ENCODE results near the gene MAP3K5. TPM values are rescaled to one million over a fixed set of nuclear protein-coding genes. Genes with fewer than 3 reads are reported as not detected.

The MAP3K5 gene, protein sequence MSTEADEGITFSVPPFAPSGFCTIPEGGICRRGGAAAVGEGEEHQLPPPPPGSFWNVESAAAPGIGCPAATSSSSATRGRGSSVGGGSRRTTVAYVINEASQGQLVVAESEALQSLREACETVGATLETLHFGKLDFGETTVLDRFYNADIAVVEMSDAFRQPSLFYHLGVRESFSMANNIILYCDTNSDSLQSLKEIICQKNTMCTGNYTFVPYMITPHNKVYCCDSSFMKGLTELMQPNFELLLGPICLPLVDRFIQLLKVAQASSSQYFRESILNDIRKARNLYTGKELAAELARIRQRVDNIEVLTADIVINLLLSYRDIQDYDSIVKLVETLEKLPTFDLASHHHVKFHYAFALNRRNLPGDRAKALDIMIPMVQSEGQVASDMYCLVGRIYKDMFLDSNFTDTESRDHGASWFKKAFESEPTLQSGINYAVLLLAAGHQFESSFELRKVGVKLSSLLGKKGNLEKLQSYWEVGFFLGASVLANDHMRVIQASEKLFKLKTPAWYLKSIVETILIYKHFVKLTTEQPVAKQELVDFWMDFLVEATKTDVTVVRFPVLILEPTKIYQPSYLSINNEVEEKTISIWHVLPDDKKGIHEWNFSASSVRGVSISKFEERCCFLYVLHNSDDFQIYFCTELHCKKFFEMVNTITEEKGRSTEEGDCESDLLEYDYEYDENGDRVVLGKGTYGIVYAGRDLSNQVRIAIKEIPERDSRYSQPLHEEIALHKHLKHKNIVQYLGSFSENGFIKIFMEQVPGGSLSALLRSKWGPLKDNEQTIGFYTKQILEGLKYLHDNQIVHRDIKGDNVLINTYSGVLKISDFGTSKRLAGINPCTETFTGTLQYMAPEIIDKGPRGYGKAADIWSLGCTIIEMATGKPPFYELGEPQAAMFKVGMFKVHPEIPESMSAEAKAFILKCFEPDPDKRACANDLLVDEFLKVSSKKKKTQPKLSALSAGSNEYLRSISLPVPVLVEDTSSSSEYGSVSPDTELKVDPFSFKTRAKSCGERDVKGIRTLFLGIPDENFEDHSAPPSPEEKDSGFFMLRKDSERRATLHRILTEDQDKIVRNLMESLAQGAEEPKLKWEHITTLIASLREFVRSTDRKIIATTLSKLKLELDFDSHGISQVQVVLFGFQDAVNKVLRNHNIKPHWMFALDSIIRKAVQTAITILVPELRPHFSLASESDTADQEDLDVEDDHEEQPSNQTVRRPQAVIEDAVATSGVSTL (N-terminal part only)
- 12.2 and 21.2 TPM in 2 replicates for total RNA-seq

GRCh38 chr6:136792410-136793262 lies at the start of gene MAP3K5:
Gene MAP3K5 (minus strand): TSS chr6:136792477. CDS start chr6:136792157, 320 bp downstream.

GRCh38 chr6:136822376-136823127 lies 30.3 kb upstream of the MAP3K5 start, which contains the start of gene PEX7:
Gene PEX7 (plus strand): TSS chr6:136822592. CDS start chr6:136822666, 74 bp downstream.

DNA sequence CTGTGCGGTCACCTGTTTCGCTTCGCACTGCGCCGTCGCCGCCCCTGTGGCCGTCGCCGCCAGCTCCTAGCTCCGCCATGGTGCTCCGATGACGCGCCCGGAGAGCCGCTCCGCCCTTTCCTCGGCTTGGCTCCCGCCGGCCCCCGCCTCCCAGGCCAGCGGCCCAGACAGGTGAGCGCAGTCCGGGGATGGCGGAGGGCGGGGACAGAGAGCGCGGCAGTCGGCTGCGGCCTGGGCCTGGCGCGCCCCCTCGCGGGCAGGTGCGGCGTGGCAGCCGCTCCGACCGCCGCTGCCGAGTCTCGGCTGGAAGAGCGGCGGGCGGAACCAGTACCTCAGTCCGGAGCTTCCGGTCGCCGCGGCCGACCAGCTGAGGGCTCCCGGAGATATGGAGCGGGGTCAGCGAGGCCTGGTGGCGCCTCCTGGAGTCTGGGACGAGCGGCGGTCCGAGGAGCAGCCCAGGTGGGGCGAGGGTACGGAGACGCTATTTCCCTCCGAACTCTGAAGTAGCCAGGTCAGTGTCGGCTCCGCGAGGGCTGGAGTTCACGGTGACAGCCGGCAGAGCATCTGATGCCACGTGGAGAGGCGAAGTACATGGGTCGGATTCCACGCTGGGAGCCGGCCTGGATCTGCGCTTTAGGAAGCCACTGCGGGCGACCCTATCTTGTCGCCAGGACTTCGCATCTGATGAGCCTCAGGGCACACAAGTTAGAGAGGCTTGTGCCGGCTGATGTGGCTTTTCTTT lies 241.8 kb downstream of the MAP3K5 start, which contains the start of gene MAP7:
Gene MAP7, minus strand, starts transcription at position 93 of the 742 bp plus-strand sequence. Its CDS starts 14 bp downstream, at position 79.

Other genes starting within 250 kb of the MAP3K5 start
- gene MAP7, start 242.1 kb downstream of the MAP3K5 start, total RNA-seq: 0.52 and 1.1 TPM in 2 replicates
- gene PEX7, start 30.1 kb upstream of the MAP3K5 start, total RNA-seq: 7.9 and 9.7 TPM in 2 replicates
- gene SLC35D3, start 129.8 kb upstream of the MAP3K5 start, total RNA-seq: 0.08 TPM in 1 of 2 replicates, not detected in the other

Data from epithelial cell of alveolus of lung (primary cell).